A673 (cell line): Measurements from ENCODE around the gene ZNF157. TPM values are rescaled to one million over a fixed set of nuclear protein-coding genes. Genes with fewer than 3 reads are reported as not detected.

Experiments
- BruUV-seq: library from RNA; stranded (reverse); fragments of 400-500 nt; replicated peaks from 2 replicates; lab custom pipeline; 2021; lab: Mats Ljungman, UMichigan
- CTCF ChIA-PET: fragments of 300-600 bp; sonication (Branson Sonifier 250); formaldehyde crosslinking; loops from one replicate; lab custom pipeline; 2022; ENCODE audit warnings: antibody characterized with exemption; lab: Charles Lee
- POLR2A ChIA-PET: fragments of 300-600 bp; sonication (Branson Sonifier 250); formaldehyde crosslinking; loops from one replicate; lab custom pipeline; 2022; ENCODE audit warnings: antibody characterized with exemption; ENCODE audit not compliant: low non-redundant PET; lab: Charles Lee
- DNase-seq: peaks from one replicate; pipeline ENCODE4 v3.0.0-alpha.2; 2015; ENCODE audit warnings: low spot score
- H3K27ac ChIP-seq: fragments of 200-600 bp; sonication (generic); 2 replicates; pipeline ENCODE4 v1.5.1; 2016; ENCODE audit warnings: mixed run types, low read depth, mild to moderate bottlenecking, mixed read lengths, antibody characterized with exemption, low read length; ENCODE audit not compliant: poor library complexity, severe bottlenecking
- H3K27me3 ChIP-seq: fragments of 200-600 bp; sonication (generic); replicated peaks from 2 replicates; pipeline ENCODE4 v1.6.1; 2017; ENCODE audit warnings: mixed run types, low read depth, mild to moderate bottlenecking, mixed read lengths, antibody characterized with exemption, low read length; ENCODE audit not compliant: insufficient read depth, poor library complexity
- H3K36me3 ChIP-seq: fragments of 200-600 bp; sonication (generic); 2 replicates; pipeline ENCODE4 v1.6.1; 2016; ENCODE audit warnings: mixed run types, mild to moderate bottlenecking, mixed read lengths, antibody characterized with exemption, low read length; ENCODE audit not compliant: insufficient read depth, poor library complexity, severe bottlenecking
- H3K4me1 ChIP-seq: fragments of 200-600 bp; sonication (generic); 2 replicates; pipeline ENCODE4 v1.6.1; 2017; ENCODE audit warnings: mixed run types, mild to moderate bottlenecking, mixed read lengths, antibody characterized with exemption, low read length; ENCODE audit not compliant: insufficient read depth, poor library complexity, severe bottlenecking
- H3K4me3 ChIP-seq: fragments of 200-600 bp; sonication (generic); 2 replicates; pipeline ENCODE4 v1.5.1; 2016; ENCODE audit warnings: low read depth, mixed run types, mild to moderate bottlenecking, mixed read lengths, low read length; ENCODE audit not compliant: poor library complexity, severe bottlenecking
- H3K9me3 ChIP-seq: fragments of 200-600 bp; sonication (generic); 2 replicates; pipeline ENCODE4 v1.6.1; 2016; ENCODE audit warnings: mixed run types, low read depth, mild to moderate bottlenecking, mixed read lengths, antibody characterized with exemption, low read length; ENCODE audit not compliant: poor library complexity, severe bottlenecking
- EZH2 ChIP-seq: fragments of 200-600 bp; sonication (generic); IDR thresholded peaks from 2 replicates; pipeline ENCODE4 v1.6.1; 2017; ENCODE audit warnings: borderline replicate concordance, low read depth, mild to moderate bottlenecking, mixed read lengths, antibody characterized with exemption, low read length; ENCODE audit not compliant: poor library complexity, severe bottlenecking
- intact Hi-C: fragments of 100-400 bp; cut with micrococcal nuclease; formaldehyde crosslinking; loops from one replicate; pipeline ENCODE4 v1.10.0; 2022; ENCODE audit not compliant: unreplicated experiment
- total RNA-seq: library from RNA; stranded (reverse); gene quantifications from 2 replicates; pipeline ENCODE4 v1.2.3, GENCODE V29; 2021
- TF ChIP-seq, protein P1 (sequence below): fragments of 300-800, 200-600 bp; sonication (generic); conservative IDR thresholded peaks from 2 replicates; pipeline ENCODE4 v1.5.1; 2017; ENCODE audit warnings: low read depth, mild to moderate bottlenecking, antibody characterized with exemption, low read length, moderate library complexity, mixed read lengths

Gene ZNF157
- total RNA-seq, 1 experiment from 2014 or later = not detected

DNA sequence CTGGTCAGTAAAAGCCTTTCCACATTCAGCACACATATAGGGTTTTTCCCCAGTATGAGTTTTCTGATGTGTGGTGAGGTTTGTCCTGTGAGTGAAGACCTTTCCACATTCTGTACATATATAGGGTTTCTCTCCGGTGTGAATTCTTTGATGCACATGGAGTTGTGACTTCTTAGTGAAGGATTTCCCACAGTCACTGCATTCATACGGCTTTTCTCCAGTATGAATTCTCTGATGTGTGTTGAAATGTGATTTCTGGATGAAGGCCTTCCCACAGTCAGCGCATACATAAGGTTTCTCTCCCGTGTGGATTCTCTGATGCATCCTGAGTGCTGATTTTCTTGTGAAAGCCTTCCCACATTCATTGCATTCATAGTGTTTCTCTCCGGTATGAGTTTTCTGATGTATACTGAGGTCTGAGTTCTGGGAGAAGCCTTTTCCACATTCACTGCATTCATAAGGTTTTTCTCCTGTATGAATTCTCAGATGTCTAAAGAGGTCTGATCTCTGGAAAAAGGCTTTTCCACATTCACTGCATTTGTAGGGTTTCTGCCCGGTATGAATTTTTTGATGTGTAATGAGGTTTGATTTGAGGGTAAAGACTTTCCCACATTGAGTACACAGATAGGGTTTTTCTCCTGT, 77.9 kb downstream of the ZNF157 start:
- ChIA-PET POLR2A (no interaction called here), CTCF (no interaction called here)
- H3K4me1 ChIP-seq = no peaks in the 10 kb centered on the region
- H3K9me3 ChIP-seq = peaks cover 52% of the 10 kb centered on the region
- intact Hi-C loops = no loop called here
- BruUV-seq = no TSS peak
- H3K4me3 ChIP-seq = no peak overlapping the region
- peaks cover 29% of the 10 kb centered on the region for H3K36me3 ChIP-seq
- no peaks in the 10 kb centered on the region for H3K27me3 ChIP-seq
- no peak for DNase-seq
- no peak overlapping the region for H3K27ac ChIP-seq
- no peak for TF ChIP-seq EZH2
- TF ChIP-seq, protein P1, sequence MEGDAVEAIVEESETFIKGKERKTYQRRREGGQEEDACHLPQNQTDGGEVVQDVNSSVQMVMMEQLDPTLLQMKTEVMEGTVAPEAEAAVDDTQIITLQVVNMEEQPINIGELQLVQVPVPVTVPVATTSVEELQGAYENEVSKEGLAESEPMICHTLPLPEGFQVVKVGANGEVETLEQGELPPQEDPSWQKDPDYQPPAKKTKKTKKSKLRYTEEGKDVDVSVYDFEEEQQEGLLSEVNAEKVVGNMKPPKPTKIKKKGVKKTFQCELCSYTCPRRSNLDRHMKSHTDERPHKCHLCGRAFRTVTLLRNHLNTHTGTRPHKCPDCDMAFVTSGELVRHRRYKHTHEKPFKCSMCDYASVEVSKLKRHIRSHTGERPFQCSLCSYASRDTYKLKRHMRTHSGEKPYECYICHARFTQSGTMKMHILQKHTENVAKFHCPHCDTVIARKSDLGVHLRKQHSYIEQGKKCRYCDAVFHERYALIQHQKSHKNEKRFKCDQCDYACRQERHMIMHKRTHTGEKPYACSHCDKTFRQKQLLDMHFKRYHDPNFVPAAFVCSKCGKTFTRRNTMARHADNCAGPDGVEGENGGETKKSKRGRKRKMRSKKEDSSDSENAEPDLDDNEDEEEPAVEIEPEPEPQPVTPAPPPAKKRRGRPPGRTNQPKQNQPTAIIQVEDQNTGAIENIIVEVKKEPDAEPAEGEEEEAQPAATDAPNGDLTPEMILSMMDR = no peak

DNA sequence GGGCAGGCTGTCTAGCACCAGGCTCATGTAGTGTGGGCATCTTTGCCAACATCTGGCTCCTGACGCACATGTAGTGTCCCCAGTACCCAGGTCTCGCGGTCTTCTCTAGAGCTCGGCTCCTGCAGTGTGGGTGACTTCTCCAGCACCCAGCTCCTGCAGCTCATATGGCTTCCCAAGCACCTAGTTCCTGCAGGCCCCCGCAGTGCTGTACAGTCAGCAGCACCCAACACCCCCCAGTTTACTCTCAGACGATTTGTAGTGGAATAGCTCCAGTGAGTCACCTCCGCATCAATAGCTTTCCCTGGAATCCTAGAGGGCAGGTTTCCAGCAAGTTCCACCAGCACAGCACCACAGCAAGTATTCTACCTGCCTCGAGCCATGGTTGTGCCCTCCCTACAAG, 81.7 kb downstream of the ZNF157 start:
- no peak for DNase-seq
- BruUV-seq = no TSS peak
- Histone ChIP-seq H3K27ac (no peak overlapping the region), H3K27me3 (no peaks in the 10 kb centered on the region), H3K9me3 (peaks cover 33% of the 10 kb centered on the region), H3K4me1 (no peaks in the 10 kb centered on the region), H3K36me3 (peaks cover 31% of the 10 kb centered on the region), H3K4me3 (no peak overlapping the region)
- intact Hi-C loops = no loop called here
- ChIA-PET POLR2A (interaction anchor here (0.6 kb wide), 1 partner anchor 404 kb away, joined by 3 read pairs; no protein-coding TSS in a partner anchor), CTCF (no interaction called here)
- TF ChIP-seq EZH2 = no peak
- TF ChIP-seq, protein P1 = no peak

DNA sequence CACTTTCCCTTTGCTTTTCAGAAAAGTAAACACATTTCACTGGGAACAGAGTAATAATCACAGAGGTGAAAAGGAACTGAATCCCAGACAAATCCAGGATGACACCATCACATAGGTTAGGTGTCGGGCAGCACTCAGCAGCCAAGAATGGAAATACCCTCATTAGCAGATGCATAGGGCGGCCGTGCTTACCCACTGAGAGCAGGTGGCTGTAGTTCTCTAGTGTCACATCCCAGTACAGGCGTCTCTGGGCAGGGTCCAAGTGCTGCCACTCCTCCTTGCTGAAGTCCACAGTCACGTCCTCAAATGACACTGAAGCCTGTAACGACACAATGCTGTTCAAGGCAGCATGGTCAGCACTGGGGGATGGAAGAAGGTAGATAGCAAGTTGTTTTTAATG, 85.7 kb downstream of the ZNF157 start:
- no TSS peak for BruUV-seq

More for the DNA sequence above, 85.7 kb downstream of the ZNF157 start:
- Histone ChIP-seq H3K27ac (no peak overlapping the region), H3K4me1 (no peaks in the 10 kb centered on the region), H3K36me3 (peaks cover 5% of the 10 kb centered on the region), H3K27me3 (no peaks in the 10 kb centered on the region), H3K4me3 (no peak overlapping the region), H3K9me3 (peaks cover 8% of the 10 kb centered on the region)
- CTCF ChIA-PET = no interaction called here
- DNase-seq = no peak
- TF ChIP-seq EZH2 = no peak
- TF ChIP-seq, protein P1 = no peak
- POLR2A ChIA-PET = no interaction called here
- intact Hi-C loops = no loop called here
